LNCAP (cell line): Measurements from ENCODE around the gene SNRPD3.

Experiments used
- CTCF ChIP-seq: fragments of 450-650 bp; IDR thresholded peaks from 2 replicates; pipeline ENCODE4 v1.5.1; 2017; ENCODE audit warnings: mild to moderate bottlenecking

The SNRPD3 gene

GRCh38 chr22:24566899-24567511, 11.2 kb downstream of the SNRPD3 start:
- TF ChIP-seq CTCF = no peak

GRCh38 chr22:24567668-24568067, 11.9 kb downstream of the SNRPD3 start:
- TF ChIP-seq CTCF = no peak

GRCh38 chr22:24571266-24571665, 15.5 kb downstream of the SNRPD3 start:
- TF ChIP-seq CTCF = no peak

- TF ChIP-seq CTCF = no peak
Measured at GRCh38 chr22:24576778-24577177, 21.0 kb downstream of the SNRPD3 start.

GRCh38 chr22:24578355-24579257, 22.8 kb downstream of the SNRPD3 start:
- no peak for TF ChIP-seq CTCF

GRCh38 chr22:24579258-24579601, 23.4 kb downstream of the SNRPD3 start:
- no peak for TF ChIP-seq CTCF

GRCh38 chr22:24580276-24580675, 24.5 kb downstream of the SNRPD3 start:
- TF ChIP-seq CTCF = no peak
